ENCODE data around the gene SORT1. TPM values are rescaled to one million over a fixed set of nuclear protein-coding genes. Genes with fewer than 3 reads are reported as not detected.

SORT1 gene
- total RNA-seq, 4 donors from 2014 or later, result 24.8 to 124 (median 96.0) TPM

DNA sequence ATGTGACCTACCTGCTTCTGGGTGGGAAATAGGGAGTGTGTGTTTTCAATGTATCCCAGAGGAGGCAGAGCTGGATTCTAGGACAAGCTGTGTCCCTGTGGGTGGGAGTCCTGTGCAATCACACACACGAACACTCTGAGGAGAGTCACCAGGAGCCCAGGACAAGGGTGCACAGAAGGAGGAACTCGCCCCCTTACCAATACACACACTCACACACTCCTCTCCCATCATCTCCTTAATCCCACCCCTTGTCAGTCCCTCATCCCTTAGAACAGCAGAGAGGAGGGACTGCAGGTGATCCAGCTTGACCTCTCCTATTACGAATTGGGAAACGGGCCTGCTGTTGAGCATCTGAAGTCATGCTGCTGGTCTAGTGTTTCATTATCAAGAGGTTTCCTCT lies 82.4 kb downstream of the SORT1 start:
- Histone ChIP-seq H3K4me3 (no peak overlapping the region), H3K9me3 (no peaks in the 10 kb centered on the region), H3K27ac (no peak overlapping the region), H3K36me3 (peaks cover 0 to 76% (median 0%) of the 10 kb centered on the region in 3 donors), H3K4me1 (peaks cover 0 to 9% (median 0%) of the 10 kb centered on the region in 4 donors), H3K27me3 (no peaks in the 10 kb centered on the region)
- DNase-seq, result no peak
- no peak for TF ChIP-seq POLR2A (IDR thresholded peaks at IDR 0.05)
- TF ChIP-seq, protein P1, sequence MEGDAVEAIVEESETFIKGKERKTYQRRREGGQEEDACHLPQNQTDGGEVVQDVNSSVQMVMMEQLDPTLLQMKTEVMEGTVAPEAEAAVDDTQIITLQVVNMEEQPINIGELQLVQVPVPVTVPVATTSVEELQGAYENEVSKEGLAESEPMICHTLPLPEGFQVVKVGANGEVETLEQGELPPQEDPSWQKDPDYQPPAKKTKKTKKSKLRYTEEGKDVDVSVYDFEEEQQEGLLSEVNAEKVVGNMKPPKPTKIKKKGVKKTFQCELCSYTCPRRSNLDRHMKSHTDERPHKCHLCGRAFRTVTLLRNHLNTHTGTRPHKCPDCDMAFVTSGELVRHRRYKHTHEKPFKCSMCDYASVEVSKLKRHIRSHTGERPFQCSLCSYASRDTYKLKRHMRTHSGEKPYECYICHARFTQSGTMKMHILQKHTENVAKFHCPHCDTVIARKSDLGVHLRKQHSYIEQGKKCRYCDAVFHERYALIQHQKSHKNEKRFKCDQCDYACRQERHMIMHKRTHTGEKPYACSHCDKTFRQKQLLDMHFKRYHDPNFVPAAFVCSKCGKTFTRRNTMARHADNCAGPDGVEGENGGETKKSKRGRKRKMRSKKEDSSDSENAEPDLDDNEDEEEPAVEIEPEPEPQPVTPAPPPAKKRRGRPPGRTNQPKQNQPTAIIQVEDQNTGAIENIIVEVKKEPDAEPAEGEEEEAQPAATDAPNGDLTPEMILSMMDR (IDR thresholded peaks at IDR 0.05), result no peak

DNA sequence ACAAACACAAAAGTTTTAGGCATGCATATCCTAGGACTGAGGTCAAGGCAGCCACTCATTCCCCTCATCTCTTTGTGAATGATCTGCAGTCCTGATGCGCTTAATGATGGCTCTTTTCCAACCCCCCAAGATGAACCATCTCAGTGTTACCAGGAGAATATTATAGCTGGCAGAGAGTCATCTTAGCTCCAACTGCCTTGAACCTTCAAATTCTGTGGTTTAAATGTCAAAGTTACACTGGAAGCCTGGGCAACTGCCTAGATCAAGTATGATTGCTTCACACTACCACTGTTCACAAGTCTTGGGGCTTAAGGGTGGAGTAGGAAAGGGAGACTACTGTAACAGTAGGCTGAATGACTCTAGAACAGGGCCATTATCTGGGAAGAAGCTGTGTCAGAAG lies 82.9 kb downstream of the SORT1 start:
- Histone ChIP-seq H3K4me3 (no peak overlapping the region), H3K27ac (no peak overlapping the region), H3K9me3 (no peaks in the 10 kb centered on the region), H3K27me3 (no peaks in the 10 kb centered on the region), H3K4me1 (peaks cover 0 to 9% (median 0%) of the 10 kb centered on the region in 4 donors), H3K36me3 (peaks cover 0 to 71% (median 0%) of the 10 kb centered on the region in 3 donors)
- DNase-seq, result no peak
- no peak for TF ChIP-seq POLR2A (IDR thresholded peaks at IDR 0.05)
- TF ChIP-seq, protein P1 (IDR thresholded peaks at IDR 0.05), result no peak

DNA sequence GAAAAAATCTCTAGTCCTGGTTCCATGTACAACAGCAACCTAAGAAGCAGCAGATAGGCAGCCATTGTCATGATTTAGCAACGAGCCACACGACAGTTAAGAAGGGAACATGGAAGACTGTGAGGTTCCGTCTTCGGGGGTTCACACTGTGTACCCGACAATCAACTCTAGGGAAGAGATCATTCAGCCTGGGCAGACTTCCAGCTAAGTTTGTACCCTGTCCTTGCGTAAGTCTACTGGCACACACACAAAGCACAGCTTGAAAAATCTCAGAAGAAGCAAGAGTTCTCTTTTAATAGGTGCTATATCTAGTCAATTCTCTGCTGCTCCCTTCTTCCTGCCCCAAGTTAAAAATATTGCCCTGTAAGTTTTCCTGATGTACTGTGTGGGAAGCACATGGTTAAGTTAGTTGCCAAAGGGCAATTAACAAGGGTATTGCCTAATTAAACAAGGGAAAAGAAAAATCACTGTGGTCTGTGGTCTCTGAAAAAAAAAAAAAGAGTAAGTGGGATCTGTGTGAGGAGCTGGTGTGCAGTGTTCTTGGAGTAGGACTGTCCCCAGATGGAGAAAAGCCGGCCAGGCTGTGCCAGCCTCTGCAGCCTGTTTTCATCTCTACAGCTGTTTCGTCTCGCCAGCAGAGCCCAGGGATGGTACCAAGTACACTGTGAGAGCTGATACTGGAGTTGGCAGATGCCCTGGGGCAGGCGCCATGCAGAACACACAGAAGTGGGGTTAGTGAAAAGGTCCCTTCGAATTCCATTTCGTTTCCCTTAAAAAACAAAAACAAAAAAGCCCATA lies 84.5 kb downstream of the SORT1 start:
- Histone ChIP-seq H3K36me3 (peaks cover 0 to 56% (median 0%) of the 10 kb centered on the region in 3 donors), H3K4me1 (peaks cover 0 to 9% (median 0%) of the 10 kb centered on the region in 4 donors), H3K27me3 (no peaks in the 10 kb centered on the region), H3K4me3 (no peak overlapping the region), H3K27ac (no peak overlapping the region), H3K9me3 (no peaks in the 10 kb centered on the region)
- DNase-seq, result peak in 1 of 3 donors; percentile 57
- TF ChIP-seq POLR2A (IDR thresholded peaks at IDR 0.05), result no peak
- TF ChIP-seq, protein P1 (IDR thresholded peaks at IDR 0.05), result no peak

DNA sequence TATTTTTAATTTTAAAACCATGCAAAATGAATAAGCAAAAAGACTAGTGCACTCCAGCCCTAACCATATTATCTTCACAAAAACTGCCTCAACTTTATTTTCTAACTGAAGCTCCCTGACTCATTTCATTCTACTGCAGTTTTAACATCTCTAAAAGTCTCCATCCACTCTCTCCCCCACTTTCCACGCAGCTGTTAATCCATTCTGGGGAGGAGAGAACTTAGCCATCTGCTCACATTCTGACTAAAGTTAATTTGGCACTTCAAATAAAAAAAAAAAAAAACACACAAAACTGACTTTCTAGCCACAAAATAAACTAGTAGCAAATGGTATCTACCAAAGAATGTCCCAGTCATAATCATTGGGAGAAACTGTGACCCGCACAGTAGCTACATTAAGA lies 85.5 kb downstream of the SORT1 start:
- Histone ChIP-seq H3K4me3 (no peak overlapping the region), H3K9me3 (no peaks in the 10 kb centered on the region), H3K36me3 (peaks cover 0 to 47% (median 0%) of the 10 kb centered on the region in 3 donors), H3K4me1 (peaks cover 0 to 17% (median 0%) of the 10 kb centered on the region in 4 donors), H3K27ac (no peak overlapping the region), H3K27me3 (no peaks in the 10 kb centered on the region)
- no peak for DNase-seq
- TF ChIP-seq, protein P1 (IDR thresholded peaks at IDR 0.05), result no peak
- TF ChIP-seq POLR2A (IDR thresholded peaks at IDR 0.05), result no peak

DNA sequence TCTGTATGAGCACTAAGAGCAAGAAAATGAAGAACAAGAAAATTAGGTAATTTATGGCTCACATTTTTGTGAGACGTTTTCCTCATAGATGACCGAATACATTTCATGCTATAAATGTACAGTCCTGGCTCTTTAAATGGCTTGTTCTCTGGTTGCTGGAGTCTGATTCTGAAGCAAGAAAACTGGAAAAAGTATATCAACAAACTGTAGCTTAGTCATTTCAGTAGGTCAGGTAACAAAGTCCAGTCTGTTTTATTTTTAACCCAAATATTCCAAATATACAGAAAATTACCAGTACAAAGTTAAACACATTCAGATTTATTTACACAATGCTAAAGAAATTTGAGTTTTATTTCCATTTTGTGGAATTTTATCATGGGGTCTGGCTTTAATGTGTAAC lies 88.4 kb downstream of the SORT1 start:
- H3K4me1 ChIP-seq, result peaks cover 0 to 24% (median 0%) of the 10 kb centered on the region in 4 donors
- peaks cover 0 to 21% (median 0%) of the 10 kb centered on the region in 3 donors for H3K36me3 ChIP-seq
- no peaks in the 10 kb centered on the region for H3K27me3 ChIP-seq
- no peak overlapping the region for H3K4me3 ChIP-seq
- H3K27ac ChIP-seq, result no peak overlapping the region
- no peak for DNase-seq
- no peaks in the 10 kb centered on the region for H3K9me3 ChIP-seq
- TF ChIP-seq, protein P1 (IDR thresholded peaks at IDR 0.05), result no peak
- no peak for TF ChIP-seq POLR2A (IDR thresholded peaks at IDR 0.05)

Measured in Peyer's patch (tissue), 4 donors.